Cardiac septum (tissue), 1 donor: ENCODE results near the gene GRID2. TPM values are rescaled to one million over a fixed set of nuclear protein-coding genes. Genes with fewer than 3 reads are reported as not detected.
"Not testable (repeated sequence)": the region's sequence is repeated elsewhere in the genome, so short reads cannot be mapped to it uniquely, and the experiment has no call there.

Source experiments
- DNase-seq: peaks from one replicate; pipeline ENCODE4 v3.0.0-alpha.2; 2020; ENCODE audit warnings: low spot score
- intact Hi-C: fragments of 100-400 bp; cut with DNase I; formaldehyde crosslinking; loops from one replicate; pipeline ENCODE4 v1.14.0; 2022
- total RNA-seq: library from RNA; stranded (reverse); fragmentation: NEBNext Ultra II Directional; extraction: Animal tissue kit (Norgen Biotek cat#: 25700); gene quantifications from one replicate; pipeline ENCODE4 v1.2.1, GENCODE V29; 2021
- donor health status: DM: no; HTN: no; CAD: no.

The GRID2 gene
- total RNA-seq, 1 donor from 2014 or later = 0.24 TPM

GRCh38 chr4:93670434-93670833 lies 1366.7 kb downstream of the GRID2 start:
- DNase-seq = no peak
- intact Hi-C loops = no loop called here

GRCh38 chr4:93671093-93671492 lies 1367.3 kb downstream of the GRID2 start:
- intact Hi-C loops = no loop called here
- no peak for DNase-seq

- DNase-seq, intact Hi-C loops: not testable (repeated sequence)
Measured at GRCh38 chr4:93676937-93677336, 1373.2 kb downstream of the GRID2 start.

GRCh38 chr4:93684571-93684970 lies 1380.8 kb downstream of the GRID2 start:
- intact Hi-C loops = no loop called here
- DNase-seq = no peak

- intact Hi-C loops = no loop called here
- DNase-seq = no peak
Measured at GRCh38 chr4:93687304-93687703, 1383.5 kb downstream of the GRID2 start.

- intact Hi-C loops = no loop called here
Measured at GRCh38 chr4:93688978-93689377, 1385.2 kb downstream of the GRID2 start.

GRCh38 chr4:93693141-93693540 lies 1389.4 kb downstream of the GRID2 start:
- no peak for DNase-seq
- intact Hi-C loops = no loop called here

More at GRCh38 chr4:93688978-93689377, 1385.2 kb downstream of the GRID2 start:
- DNase-seq = no peak

- DNase-seq = no peak
- intact Hi-C loops = no loop called here
Measured at GRCh38 chr4:93698686-93699085, 1394.9 kb downstream of the GRID2 start.

GRCh38 chr4:93700571-93700970 lies 1396.8 kb downstream of the GRID2 start:
- DNase-seq = no peak
- intact Hi-C loops = no loop called here

GRCh38 chr4:93710101-93710846 lies 1406.5 kb downstream of the GRID2 start:
- DNase-seq = no peak
- intact Hi-C loops = no loop called here

- intact Hi-C loops = no loop called here
- DNase-seq = no peak
Measured at GRCh38 chr4:93710847-93711430, 1407.2 kb downstream of the GRID2 start.

GRCh38 chr4:93718233-93718632 lies 1414.5 kb downstream of the GRID2 start:
- intact Hi-C loops = no loop called here
- no peak for DNase-seq

- intact Hi-C loops = no loop called here
- DNase-seq = no peak
Measured at GRCh38 chr4:93719552-93719951, 1415.8 kb downstream of the GRID2 start.

GRCh38 chr4:93722446-93722845 lies 1418.7 kb downstream of the GRID2 start:
- intact Hi-C loops = no loop called here
- DNase-seq = no peak

- intact Hi-C loops = no loop called here
- DNase-seq = no peak
Measured at GRCh38 chr4:93730251-93730650, 1426.5 kb downstream of the GRID2 start.

GRCh38 chr4:93730760-93731159 lies 1427.0 kb downstream of the GRID2 start:
- intact Hi-C loops = no loop called here
- DNase-seq = no peak

- intact Hi-C loops = no loop called here
- DNase-seq = no peak
Measured at GRCh38 chr4:93731456-93731855, 1427.7 kb downstream of the GRID2 start.

- intact Hi-C loops = no loop called here
- no peak for DNase-seq
Measured at GRCh38 chr4:93732509-93732908, 1428.7 kb downstream of the GRID2 start.

- intact Hi-C loops = no loop called here
- DNase-seq = no peak
Measured at GRCh38 chr4:93740890-93741289, 1437.1 kb downstream of the GRID2 start.

- DNase-seq = no peak
- intact Hi-C loops = no loop called here
Measured at GRCh38 chr4:93743022-93743421, 1439.3 kb downstream of the GRID2 start.

- DNase-seq = no peak
- intact Hi-C loops = no loop called here
Measured at GRCh38 chr4:93743635-93744034, 1439.9 kb downstream of the GRID2 start.
